ENCODE measurements around the gene CRYBG3.

Gene CRYBG3

DNA sequence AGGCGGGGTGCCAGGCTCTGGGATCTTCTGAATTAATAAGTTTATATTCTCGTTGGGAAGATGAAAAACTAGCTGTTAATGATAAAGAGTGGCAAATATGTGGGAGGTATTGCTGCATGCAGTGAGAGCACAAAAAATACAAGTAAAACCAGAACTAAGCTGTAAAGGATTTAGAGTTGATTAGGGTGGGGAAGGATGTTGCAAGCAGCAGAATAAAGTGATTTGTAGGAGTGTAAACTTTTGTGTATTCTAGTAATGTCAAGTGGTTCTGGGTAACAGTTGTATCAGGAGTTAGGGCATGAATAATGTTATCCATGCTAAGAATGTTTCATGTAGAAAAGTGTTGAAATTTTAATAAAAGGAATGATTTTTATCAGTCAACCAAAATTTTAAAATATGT lies 18.1 kb downstream of the CRYBG3 start:
- H3K4me3 ChIP-seq (ENCODE audit: low read depth in 1 of 2, low read length in 2 of 2), result no peak overlapping the region
- no peaks in the 10 kb centered on the region for H3K27me3 ChIP-seq (ENCODE audit: low read depth, low read length)
- H3K4me1 ChIP-seq (ENCODE audit: control insufficient read depth in 1 of 2, insufficient read depth in 2 of 2, low read length in 2 of 2), result peaks cover 0 to 10% of the 10 kb centered on the region in 2 donors
- no peak overlapping the region for H3K27ac ChIP-seq (ENCODE audit: low read length)
- H3K36me3 ChIP-seq (ENCODE audit: control insufficient read depth in 1 of 2, insufficient read depth in 2 of 2, low read length in 2 of 2), result no peaks in the 10 kb centered on the region
- no peaks in the 10 kb centered on the region for H3K9me3 ChIP-seq (ENCODE audit: control insufficient read depth in 1 of 2, low read length in 2 of 2)

GRCh38 chr3:97841304-97841703 lies 19.5 kb downstream of the CRYBG3 start:
- Histone ChIP-seq H3K27ac (ENCODE audit: low read length) (no peak overlapping the region), H3K4me3 (ENCODE audit: low read depth in 1 of 2, low read length in 2 of 2) (no peak overlapping the region), H3K4me1 (ENCODE audit: control insufficient read depth in 1 of 2, insufficient read depth in 2 of 2, low read length in 2 of 2) (peaks cover 0 to 10% of the 10 kb centered on the region in 2 donors), H3K36me3 (ENCODE audit: control insufficient read depth in 1 of 2, insufficient read depth in 2 of 2, low read length in 2 of 2) (peaks cover 0 to 4% of the 10 kb centered on the region in 2 donors), H3K9me3 (ENCODE audit: control insufficient read depth in 1 of 2, low read length in 2 of 2) (no peaks in the 10 kb centered on the region), H3K27me3 (ENCODE audit: low read depth, low read length) (no peaks in the 10 kb centered on the region)

- H3K27me3 ChIP-seq (ENCODE audit: low read depth, low read length), result no peaks in the 10 kb centered on the region
- H3K4me3 ChIP-seq (ENCODE audit: low read depth in 1 of 2, low read length in 2 of 2), result no peak overlapping the region
These were observed 20.1 kb downstream of the CRYBG3 start for GRCh38 chr3:97841956-97842355.

DNA sequence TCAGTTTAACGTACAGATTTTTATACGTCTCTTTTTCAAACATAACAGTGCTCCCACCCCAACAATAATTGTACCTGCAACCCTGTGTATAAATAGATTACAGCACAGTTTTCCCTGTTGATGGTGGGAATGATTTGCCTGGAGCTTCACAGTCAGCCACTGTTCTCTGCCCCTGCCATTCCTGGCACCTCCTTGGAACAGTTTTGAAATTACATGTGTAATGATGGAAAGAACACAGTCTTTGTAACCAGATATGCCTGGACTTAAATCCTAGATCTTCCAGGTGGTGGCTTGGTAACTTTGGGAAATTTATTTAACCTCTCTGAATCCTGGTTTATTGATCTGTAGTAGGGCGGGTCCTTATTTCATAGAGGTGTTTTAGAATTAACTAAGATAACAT lies 27.0 kb downstream of the CRYBG3 start:
- no peaks in the 10 kb centered on the region for H3K27me3 ChIP-seq (ENCODE audit: low read depth, low read length)
- H3K4me3 ChIP-seq (ENCODE audit: low read depth in 1 of 2, low read length in 2 of 2), result no peak overlapping the region
- no peaks in the 10 kb centered on the region for H3K9me3 ChIP-seq (ENCODE audit: control insufficient read depth in 1 of 2, low read length in 2 of 2)
- no peak overlapping the region for H3K27ac ChIP-seq (ENCODE audit: low read length)
- peaks cover 0 to 4% of the 10 kb centered on the region in 2 donors for H3K36me3 ChIP-seq (ENCODE audit: control insufficient read depth in 1 of 2, insufficient read depth in 2 of 2, low read length in 2 of 2)
- no peaks in the 10 kb centered on the region for H3K4me1 ChIP-seq (ENCODE audit: control insufficient read depth in 1 of 2, insufficient read depth in 2 of 2, low read length in 2 of 2)

More at GRCh38 chr3:97841956-97842355, 20.1 kb downstream of the CRYBG3 start:
- H3K9me3 ChIP-seq (ENCODE audit: control insufficient read depth in 1 of 2, low read length in 2 of 2), result no peaks in the 10 kb centered on the region
- peaks cover 0 to 10% of the 10 kb centered on the region in 2 donors for H3K4me1 ChIP-seq (ENCODE audit: control insufficient read depth in 1 of 2, insufficient read depth in 2 of 2, low read length in 2 of 2)
- H3K27ac ChIP-seq (ENCODE audit: low read length), result no peak overlapping the region
- peaks cover 0 to 4% of the 10 kb centered on the region in 2 donors for H3K36me3 ChIP-seq (ENCODE audit: control insufficient read depth in 1 of 2, insufficient read depth in 2 of 2, low read length in 2 of 2)

DNA sequence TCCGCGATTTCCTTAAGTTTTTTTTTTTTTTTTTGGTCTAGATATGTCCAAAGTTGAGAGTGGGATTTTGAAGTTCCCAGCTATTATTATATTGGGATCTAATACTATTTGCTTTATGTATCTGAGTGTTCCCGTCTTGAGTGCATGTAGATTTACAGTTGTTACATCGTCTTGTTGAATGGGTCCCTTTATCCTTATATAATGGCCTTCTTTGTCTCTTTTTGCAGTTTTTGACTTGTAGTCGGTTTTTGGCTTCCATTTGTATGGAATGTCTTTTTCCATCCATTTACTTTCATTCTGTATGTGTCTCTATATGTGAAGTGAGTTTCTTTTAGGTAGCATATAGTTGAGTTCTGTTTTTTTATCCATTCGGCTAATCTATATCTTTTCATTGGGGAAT lies 35.6 kb downstream of the CRYBG3 start:
- H3K9me3 ChIP-seq (ENCODE audit: control insufficient read depth in 1 of 2, low read length in 2 of 2), result peaks cover 0 to 2% of the 10 kb centered on the region in 2 donors
- H3K36me3 ChIP-seq (ENCODE audit: control insufficient read depth in 1 of 2, insufficient read depth in 2 of 2, low read length in 2 of 2), result no peaks in the 10 kb centered on the region
- no peak overlapping the region for H3K4me3 ChIP-seq (ENCODE audit: low read depth in 1 of 2, low read length in 2 of 2)
- H3K27ac ChIP-seq (ENCODE audit: low read length), result no peak overlapping the region
- no peaks in the 10 kb centered on the region for H3K4me1 ChIP-seq (ENCODE audit: control insufficient read depth in 1 of 2, insufficient read depth in 2 of 2, low read length in 2 of 2)
- no peaks in the 10 kb centered on the region for H3K27me3 ChIP-seq (ENCODE audit: low read depth, low read length)

GRCh38 chr3:97860364-97860763 lies 38.6 kb downstream of the CRYBG3 start:
- Histone ChIP-seq H3K27me3 (ENCODE audit: low read depth, low read length) (no peaks in the 10 kb centered on the region), H3K4me1 (ENCODE audit: control insufficient read depth in 1 of 2, insufficient read depth in 2 of 2, low read length in 2 of 2) (no peaks in the 10 kb centered on the region), H3K36me3 (ENCODE audit: control insufficient read depth in 1 of 2, insufficient read depth in 2 of 2, low read length in 2 of 2) (peaks cover 0 to 6% of the 10 kb centered on the region in 2 donors), H3K27ac (ENCODE audit: low read length) (no peak overlapping the region), H3K4me3 (ENCODE audit: low read depth in 1 of 2, low read length in 2 of 2) (no peak overlapping the region), H3K9me3 (ENCODE audit: control insufficient read depth in 1 of 2, low read length in 2 of 2) (no peaks in the 10 kb centered on the region)

- Histone ChIP-seq H3K36me3 (ENCODE audit: control insufficient read depth in 1 of 2, insufficient read depth in 2 of 2, low read length in 2 of 2) (peaks cover 0 to 6% of the 10 kb centered on the region in 2 donors), H3K9me3 (ENCODE audit: control insufficient read depth in 1 of 2, low read length in 2 of 2) (no peaks in the 10 kb centered on the region), H3K27me3 (ENCODE audit: low read depth, low read length) (no peaks in the 10 kb centered on the region), H3K4me1 (ENCODE audit: control insufficient read depth in 1 of 2, insufficient read depth in 2 of 2, low read length in 2 of 2) (no peaks in the 10 kb centered on the region), H3K27ac (ENCODE audit: low read length) (no peak overlapping the region), H3K4me3 (ENCODE audit: low read depth in 1 of 2, low read length in 2 of 2) (no peak overlapping the region)
These were observed 40.8 kb downstream of the CRYBG3 start for GRCh38 chr3:97862582-97862981.

DNA sequence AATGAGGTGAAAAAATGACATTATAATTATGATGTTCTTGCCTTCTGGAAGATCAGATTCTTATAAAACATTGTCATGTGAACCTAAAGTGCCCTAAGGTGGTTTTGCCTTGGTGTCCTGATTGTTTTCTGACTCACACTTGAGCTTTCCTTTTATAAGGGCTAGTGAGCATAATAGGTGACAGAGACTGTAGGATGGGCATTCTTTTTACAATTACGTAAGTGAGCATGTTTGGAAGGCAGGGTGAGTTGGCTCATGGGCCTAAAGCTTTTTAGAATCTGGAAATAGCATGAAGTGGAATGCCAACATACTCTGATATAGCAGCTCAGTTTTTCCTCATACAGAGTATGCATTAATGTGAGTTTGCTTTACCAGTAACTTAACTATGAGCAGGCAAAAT lies 41.2 kb downstream of the CRYBG3 start:
- no peaks in the 10 kb centered on the region for H3K4me1 ChIP-seq (ENCODE audit: control insufficient read depth in 1 of 2, insufficient read depth in 2 of 2, low read length in 2 of 2)
- no peaks in the 10 kb centered on the region for H3K27me3 ChIP-seq (ENCODE audit: low read depth, low read length)
- H3K36me3 ChIP-seq (ENCODE audit: control insufficient read depth in 1 of 2, insufficient read depth in 2 of 2, low read length in 2 of 2), result peaks cover 0 to 6% of the 10 kb centered on the region in 2 donors
- H3K27ac ChIP-seq (ENCODE audit: low read length), result no peak overlapping the region
- H3K9me3 ChIP-seq (ENCODE audit: control insufficient read depth in 1 of 2, low read length in 2 of 2), result no peaks in the 10 kb centered on the region
- no peak overlapping the region for H3K4me3 ChIP-seq (ENCODE audit: low read depth in 1 of 2, low read length in 2 of 2)

DNA sequence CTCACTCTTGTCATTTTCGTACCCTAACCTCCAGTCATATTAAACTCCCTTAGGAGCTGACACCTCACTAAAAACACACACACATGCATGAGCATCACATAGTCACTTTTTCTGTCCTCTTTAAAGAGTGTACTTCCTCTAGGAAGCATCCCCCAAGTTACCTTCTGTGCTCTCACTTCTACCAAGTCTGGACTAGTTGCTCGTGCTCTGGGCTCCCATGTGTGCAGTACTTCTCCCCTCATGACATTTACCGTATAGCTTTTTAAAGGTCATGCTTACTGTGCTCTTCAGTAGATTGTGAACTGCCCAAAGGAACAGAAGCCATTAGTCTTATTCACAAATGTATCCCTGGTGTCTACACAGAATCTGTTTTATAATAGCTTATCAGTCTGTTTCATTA lies 42.0 kb downstream of the CRYBG3 start:
- no peak overlapping the region for H3K4me3 ChIP-seq (ENCODE audit: low read depth in 1 of 2, low read length in 2 of 2)
- peaks cover 0 to 6% of the 10 kb centered on the region in 2 donors for H3K36me3 ChIP-seq (ENCODE audit: control insufficient read depth in 1 of 2, insufficient read depth in 2 of 2, low read length in 2 of 2)
- H3K4me1 ChIP-seq (ENCODE audit: control insufficient read depth in 1 of 2, insufficient read depth in 2 of 2, low read length in 2 of 2), result no peaks in the 10 kb centered on the region
- no peak overlapping the region for H3K27ac ChIP-seq (ENCODE audit: low read length)
- H3K27me3 ChIP-seq (ENCODE audit: low read depth, low read length), result no peaks in the 10 kb centered on the region
- H3K9me3 ChIP-seq (ENCODE audit: control insufficient read depth in 1 of 2, low read length in 2 of 2), result no peaks in the 10 kb centered on the region

DNA sequence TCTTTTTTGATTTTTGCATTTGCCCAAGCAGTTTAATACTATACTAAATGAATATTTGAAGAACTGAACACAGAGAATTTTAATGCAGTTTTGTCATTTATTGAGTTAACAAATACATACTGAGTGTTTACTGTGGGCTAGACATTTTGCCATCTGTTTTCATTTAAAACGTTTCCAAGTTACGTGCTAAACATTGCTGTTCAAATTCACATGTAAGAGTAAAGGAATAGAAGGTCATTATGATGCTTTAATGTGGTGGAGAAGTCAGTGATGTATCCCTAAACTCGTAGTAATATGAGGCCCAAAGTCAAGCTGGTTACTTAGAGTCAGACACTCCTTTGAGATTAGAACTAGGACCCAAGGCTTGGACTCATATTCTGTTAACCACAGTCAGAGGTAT lies 49.4 kb downstream of the CRYBG3 start:
- no peaks in the 10 kb centered on the region for H3K27me3 ChIP-seq (ENCODE audit: low read depth, low read length)
- H3K4me3 ChIP-seq (ENCODE audit: low read depth in 1 of 2, low read length in 2 of 2), result no peak overlapping the region
- H3K9me3 ChIP-seq (ENCODE audit: control insufficient read depth in 1 of 2, low read length in 2 of 2), result no peaks in the 10 kb centered on the region
- no peaks in the 10 kb centered on the region for H3K4me1 ChIP-seq (ENCODE audit: control insufficient read depth in 1 of 2, insufficient read depth in 2 of 2, low read length in 2 of 2)
- no peak overlapping the region for H3K27ac ChIP-seq (ENCODE audit: low read length)
- peaks cover 7 to 15% of the 10 kb centered on the region in 2 donors for H3K36me3 ChIP-seq (ENCODE audit: control insufficient read depth in 1 of 2, insufficient read depth in 2 of 2, low read length in 2 of 2)

GRCh38 chr3:97871801-97872524 lies 50.2 kb downstream of the CRYBG3 start:
- no peaks in the 10 kb centered on the region for H3K4me1 ChIP-seq (ENCODE audit: control insufficient read depth in 1 of 2, insufficient read depth in 2 of 2, low read length in 2 of 2)
- H3K27ac ChIP-seq (ENCODE audit: low read length), result no peak overlapping the region
- H3K27me3 ChIP-seq (ENCODE audit: low read depth, low read length), result no peaks in the 10 kb centered on the region
- H3K4me3 ChIP-seq (ENCODE audit: low read depth in 1 of 2, low read length in 2 of 2), result no peak overlapping the region
- no peaks in the 10 kb centered on the region for H3K9me3 ChIP-seq (ENCODE audit: control insufficient read depth in 1 of 2, low read length in 2 of 2)
- H3K36me3 ChIP-seq (ENCODE audit: control insufficient read depth in 1 of 2, insufficient read depth in 2 of 2, low read length in 2 of 2), result peaks cover 7 to 15% of the 10 kb centered on the region in 2 donors

DNA sequence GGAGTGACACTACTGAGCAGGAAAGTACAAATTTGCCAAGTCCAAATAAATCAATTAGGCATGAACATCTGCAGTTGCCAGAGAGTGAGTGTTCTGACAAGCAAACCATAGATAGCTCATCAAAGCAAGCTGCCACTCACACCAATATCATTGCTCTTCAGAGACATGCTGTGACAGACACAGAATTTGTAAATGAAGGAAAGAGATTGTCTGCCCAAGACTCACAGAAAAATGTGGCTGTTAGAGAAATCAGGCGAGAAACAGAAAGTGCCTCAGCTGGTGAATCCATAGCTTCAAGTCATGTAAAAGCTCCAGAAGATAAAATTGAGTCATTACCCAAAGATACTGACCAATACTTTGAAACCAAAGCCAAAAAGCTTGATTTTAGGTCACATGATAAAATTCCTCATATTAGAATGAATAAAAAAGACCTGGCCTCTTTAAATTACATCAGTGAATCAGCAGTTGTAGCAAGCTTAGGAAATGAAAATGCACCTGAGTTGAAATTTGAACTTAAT lies 50.8 kb downstream of the CRYBG3 start:
- H3K36me3 ChIP-seq (ENCODE audit: control insufficient read depth in 1 of 2, insufficient read depth in 2 of 2, low read length in 2 of 2), result peaks cover 7 to 15% of the 10 kb centered on the region in 2 donors
- no peaks in the 10 kb centered on the region for H3K4me1 ChIP-seq (ENCODE audit: control insufficient read depth in 1 of 2, insufficient read depth in 2 of 2, low read length in 2 of 2)
- no peak overlapping the region for H3K27ac ChIP-seq (ENCODE audit: low read length)
- H3K4me3 ChIP-seq (ENCODE audit: low read depth in 1 of 2, low read length in 2 of 2), result no peak overlapping the region
- H3K27me3 ChIP-seq (ENCODE audit: low read depth, low read length), result no peaks in the 10 kb centered on the region
- H3K9me3 ChIP-seq (ENCODE audit: control insufficient read depth in 1 of 2, low read length in 2 of 2), result no peaks in the 10 kb centered on the region
